Parathyroid adenoma (tissue), 2 donors: ENCODE measurements around the gene TRIM39.

Source experiments
- H2AFZ ChIP-seq: fragments of 300-600 bp; sonication (generic); one replicate; pipeline ENCODE4 v1.7.0; 2017; ENCODE audit warnings: antibody characterized with exemption, mild to moderate bottlenecking
- H3K27ac ChIP-seq: fragments of 300-600 bp; sonication (generic); one replicate; pipeline ENCODE4 v1.7.0; 2017
- H3K27me3 ChIP-seq: fragments of 300-600 bp; sonication (generic); one replicate; pipeline ENCODE4 v1.7.0; 2017; ENCODE audit warnings: low read length; ENCODE audit not compliant: control insufficient read depth, insufficient read depth
- H3K36me3 ChIP-seq: fragments of 300-600 bp; sonication (generic); one replicate; pipeline ENCODE4 v1.7.0; 2017; ENCODE audit warnings: low read length; ENCODE audit not compliant: control insufficient read depth, insufficient read depth
- H3K4me1 ChIP-seq: fragments of 300-600 bp; sonication (generic); one replicate; pipeline ENCODE4 v1.7.0; 2017; ENCODE audit warnings: control low read depth
- H3K4me2 ChIP-seq: fragments of 300-600 bp; sonication (generic); one replicate; pipeline ENCODE4 v1.7.0; 2017; ENCODE audit warnings: low read length
- H3K4me3 ChIP-seq: fragments of 300-600 bp; sonication (generic); one replicate; pipeline ENCODE4 v1.7.0; 2017; ENCODE audit warnings: low read depth, low read length
- H3K79me2 ChIP-seq: fragments of 300-600 bp; sonication (generic); one replicate; pipeline ENCODE4 v1.7.0; 2017; ENCODE audit warnings: control low read depth
- H3K9ac ChIP-seq: fragments of 300-600 bp; sonication (generic); one replicate; pipeline ENCODE4 v1.7.0; 2017; ENCODE audit warnings: mild to moderate bottlenecking
- H3K9me3 ChIP-seq: fragments of 300-600 bp; sonication (generic); one replicate; pipeline ENCODE4 v1.7.0; 2017; ENCODE audit warnings: low read length; ENCODE audit not compliant: control insufficient read depth
- CTCF ChIP-seq: fragments of 300-600 bp; sonication (generic); IDR thresholded peaks from one replicate; pipeline ENCODE4 v1.7.0; 2017; ENCODE audit warnings: antibody characterized with exemption, mild to moderate bottlenecking
- donor health status: primary hyperparathyroidism.

The TRIM39 gene

GRCh38 chr6:30334075-30334783 is 7.5 kb downstream of the TRIM39 start:
- Histone ChIP-seq H3K9me3 (no peaks in the 10 kb centered on the region), H3K9ac (no peak overlapping the region), H3K36me3 (no peaks in the 10 kb centered on the region), H3K27me3 (no peaks in the 10 kb centered on the region), H2AFZ (no peak overlapping the region), H3K4me3 (no peak overlapping the region), H3K79me2 (no peaks in the 10 kb centered on the region), H3K4me2 (no peak overlapping the region), H3K4me1 (peaks cover 3% of the 10 kb centered on the region), H3K27ac (no peak overlapping the region)
- no peak for TF ChIP-seq CTCF

GRCh38 chr6:30340589-30341054 is 13.9 kb downstream of the TRIM39 start:
- no peaks in the 10 kb centered on the region for H3K9me3 ChIP-seq
- H3K79me2 ChIP-seq = no peaks in the 10 kb centered on the region
- H3K4me2 ChIP-seq = no peak overlapping the region
- H3K27ac ChIP-seq = no peak overlapping the region
- no peak for TF ChIP-seq CTCF
- H3K27me3 ChIP-seq = no peaks in the 10 kb centered on the region
- peaks cover 10% of the 10 kb centered on the region for H3K4me1 ChIP-seq
- no peak overlapping the region for H3K4me3 ChIP-seq
- H3K36me3 ChIP-seq = no peaks in the 10 kb centered on the region
- H2AFZ ChIP-seq = no peak overlapping the region
- H3K9ac ChIP-seq = no peak overlapping the region

DNA sequence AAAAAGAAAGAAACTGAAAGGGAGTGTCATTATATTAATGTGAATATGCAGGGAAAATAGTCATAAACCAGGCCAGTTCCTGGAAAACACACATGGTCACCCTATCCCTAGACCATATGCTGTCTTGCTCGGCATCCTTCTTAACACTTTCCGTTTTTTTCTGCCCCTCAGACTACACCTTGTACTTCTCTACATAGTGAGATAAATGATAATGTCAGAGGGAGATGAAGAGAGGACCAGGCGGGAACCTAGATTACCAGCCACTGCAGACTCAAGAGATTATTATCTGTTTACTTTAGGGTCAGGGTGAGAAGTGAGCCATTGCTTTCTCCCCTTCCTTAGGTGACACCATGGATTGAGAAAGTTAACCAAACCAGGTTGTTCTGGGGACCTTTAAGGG is 14.5 kb downstream of the TRIM39 start:
- H3K36me3 ChIP-seq = no peaks in the 10 kb centered on the region
- no peak for TF ChIP-seq CTCF
- no peak overlapping the region for H3K27ac ChIP-seq
- no peaks in the 10 kb centered on the region for H3K27me3 ChIP-seq
- H3K9me3 ChIP-seq = no peaks in the 10 kb centered on the region
- peaks cover 10% of the 10 kb centered on the region for H3K4me1 ChIP-seq
- no peak overlapping the region for H3K4me3 ChIP-seq
- H3K79me2 ChIP-seq = no peaks in the 10 kb centered on the region
- no peak overlapping the region for H3K4me2 ChIP-seq
- no peak overlapping the region for H2AFZ ChIP-seq
- no peak overlapping the region for H3K9ac ChIP-seq

- H3K9ac ChIP-seq = no peak overlapping the region
- no peak for TF ChIP-seq CTCF
- peaks cover 10% of the 10 kb centered on the region for H3K4me1 ChIP-seq
- H3K79me2 ChIP-seq = no peaks in the 10 kb centered on the region
- H3K4me2 ChIP-seq = no peak overlapping the region
- H3K27ac ChIP-seq = no peak overlapping the region
- no peaks in the 10 kb centered on the region for H3K27me3 ChIP-seq
- no peak overlapping the region for H2AFZ ChIP-seq
- H3K9me3 ChIP-seq = no peaks in the 10 kb centered on the region
- no peak overlapping the region for H3K4me3 ChIP-seq
- no peaks in the 10 kb centered on the region for H3K36me3 ChIP-seq
These were observed 15.0 kb downstream of the TRIM39 start for GRCh38 chr6:30341728-30342127.
